Natural killer cell (primary cell): ENCODE data around the gene DIO1. TPM values are rescaled to one million over a fixed set of nuclear protein-coding genes. Genes with fewer than 3 reads are reported as not detected.

Experiments
- ATAC-seq, 3 donors: fragments of 150-1000 bp in 2 of 3; fragments of 200-7000 bp in 1 of 3; cut with Tn5 transposase; 1 replicate in 1 of 3; 2 replicates in 2 of 3; pipeline ENCODE4 v1.10.0; 2021; ENCODE audit warnings: mild to moderate bottlenecking in 2 of 3, moderate library complexity in 2 of 3
- DNase-seq, 2 donors: peaks; one replicate each; pipeline versions ENCODE4 v3.0.0 to v3.0.0-alpha.2; 2013 to 2021; ENCODE audit warnings: mixed read lengths in 1 of 2
- H3K27ac ChIP-seq: one replicate; pipeline ENCODE4 v1.5.1; 2013; ENCODE audit warnings: mild to moderate bottlenecking, low read length
- H3K27me3 ChIP-seq: one replicate; pipeline ENCODE4 v1.6.1; 2013; ENCODE audit warnings: low read length; ENCODE audit not compliant: control insufficient read depth, insufficient read depth
- H3K36me3 ChIP-seq: one replicate; pipeline ENCODE4 v1.6.1; 2013; ENCODE audit warnings: low read length; ENCODE audit not compliant: control insufficient read depth, insufficient read depth
- H3K4me1 ChIP-seq: one replicate; pipeline ENCODE4 v1.6.1; 2013; ENCODE audit warnings: low read length; ENCODE audit not compliant: control insufficient read depth, insufficient read depth
- H3K4me3 ChIP-seq: one replicate; pipeline ENCODE4 v1.5.1; 2013; ENCODE audit warnings: low read length
- H3K9me3 ChIP-seq: one replicate; pipeline ENCODE4 v1.6.1; 2013; ENCODE audit warnings: low read length; ENCODE audit not compliant: control insufficient read depth, insufficient read depth
- H3K27ac Mint-ChIP-seq, 2 donors: one replicate each; pipeline ENCODE4 v1.8.0; 2022; ENCODE audit warnings: mild to moderate bottlenecking in 2 of 2, mixed read lengths in 2 of 2, moderate library complexity in 1 of 2
- H3K27me3 Mint-ChIP-seq, 2 donors: one replicate each; pipeline ENCODE4 v1.8.0; 2022; ENCODE audit warnings: low read depth in 2 of 2, mixed read lengths in 2 of 2
- H3K36me3 Mint-ChIP-seq: one replicate; pipeline ENCODE4 v1.8.0; 2022; ENCODE audit warnings: mixed read lengths
- H3K4me1 Mint-ChIP-seq, 2 donors: one replicate each; pipeline ENCODE4 v1.8.0; 2022; ENCODE audit warnings: mixed read lengths in 2 of 2
- H3K4me3 Mint-ChIP-seq: one replicate; pipeline ENCODE4 v1.8.0; 2022; ENCODE audit warnings: mild to moderate bottlenecking, moderate library complexity, mixed read lengths
- H3K9me3 Mint-ChIP-seq, 2 donors: one replicate each; pipeline ENCODE4 v1.8.0; 2022; ENCODE audit warnings: mixed read lengths in 2 of 2
- WGBS: methylation state at CpG from one replicate; pipeline ENCODE4 v1.1.7; 2013; ENCODE audit warnings: missing lambda C conversion rate; ENCODE audit not compliant: insufficient coverage; 5-methylcytosine and 5-hydroxymethylcytosine counted together
- intact Hi-C: fragments of 100-400 bp; cut with micrococcal nuclease; formaldehyde crosslinking; loops from one replicate; pipeline ENCODE4 v1.14.2; 2022
- total RNA-seq, 4 donors: library from RNA; stranded (reverse); fragments of 120-200 nt in 1 of 4; gene quantifications; one replicate each; pipeline versions ENCODE4 v1.2.3 to v1.2.4, GENCODE V29; 2013 to 2022
- TF ChIP-seq, protein P1 (sequence below): fragments of 200-600 bp; IDR thresholded peaks from one replicate; pipeline ENCODE4 v1.8.0; 2022; ENCODE audit warnings: antibody characterized with exemption

The DIO1 gene
- total RNA-seq, 3 donors from 2014 or later (not counting 1 experiment from before 2014, with no cell fraction given), result not detected

DNA sequence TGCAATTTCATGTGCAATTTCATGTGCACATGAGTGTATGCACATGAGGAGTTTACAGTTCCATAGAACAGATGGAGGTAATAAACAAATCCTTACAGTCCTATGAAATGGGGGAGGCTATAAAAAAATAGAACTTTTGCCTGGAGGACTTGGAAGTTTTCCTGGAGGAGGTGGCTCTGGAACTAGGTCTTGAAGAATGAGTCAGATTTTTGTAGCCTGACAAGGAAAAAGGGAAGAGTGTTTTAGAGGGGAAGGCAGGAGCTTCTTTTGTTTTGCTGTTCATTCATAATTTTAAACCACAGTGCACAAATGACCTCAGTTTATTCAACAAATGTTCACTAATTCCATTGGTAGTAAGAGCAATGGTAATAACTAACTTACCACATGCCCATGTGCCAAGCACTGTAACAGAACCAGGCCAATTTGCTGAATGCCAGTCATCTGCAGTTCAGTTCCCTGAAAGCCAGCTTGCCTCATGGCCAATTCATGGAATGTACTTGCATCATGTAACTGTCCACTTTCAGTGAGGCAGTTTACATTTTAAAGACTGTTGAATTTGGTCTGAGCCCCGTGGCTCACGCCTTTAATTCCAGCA, 2.7 kb downstream of the DIO1 start:
- ATAC-seq (no peak), DNase-seq (no peak)
- H3K4me3 ChIP-seq, result no peak overlapping the region
- no peaks in the 10 kb centered on the region for H3K9me3 ChIP-seq
- TF ChIP-seq, protein P1, sequence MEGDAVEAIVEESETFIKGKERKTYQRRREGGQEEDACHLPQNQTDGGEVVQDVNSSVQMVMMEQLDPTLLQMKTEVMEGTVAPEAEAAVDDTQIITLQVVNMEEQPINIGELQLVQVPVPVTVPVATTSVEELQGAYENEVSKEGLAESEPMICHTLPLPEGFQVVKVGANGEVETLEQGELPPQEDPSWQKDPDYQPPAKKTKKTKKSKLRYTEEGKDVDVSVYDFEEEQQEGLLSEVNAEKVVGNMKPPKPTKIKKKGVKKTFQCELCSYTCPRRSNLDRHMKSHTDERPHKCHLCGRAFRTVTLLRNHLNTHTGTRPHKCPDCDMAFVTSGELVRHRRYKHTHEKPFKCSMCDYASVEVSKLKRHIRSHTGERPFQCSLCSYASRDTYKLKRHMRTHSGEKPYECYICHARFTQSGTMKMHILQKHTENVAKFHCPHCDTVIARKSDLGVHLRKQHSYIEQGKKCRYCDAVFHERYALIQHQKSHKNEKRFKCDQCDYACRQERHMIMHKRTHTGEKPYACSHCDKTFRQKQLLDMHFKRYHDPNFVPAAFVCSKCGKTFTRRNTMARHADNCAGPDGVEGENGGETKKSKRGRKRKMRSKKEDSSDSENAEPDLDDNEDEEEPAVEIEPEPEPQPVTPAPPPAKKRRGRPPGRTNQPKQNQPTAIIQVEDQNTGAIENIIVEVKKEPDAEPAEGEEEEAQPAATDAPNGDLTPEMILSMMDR, result no peak
- Mint-ChIP-seq H3K4me1 (peaks cover 0 to 4% of the 10 kb centered on the region in 2 donors), H3K27me3 (peaks cover 0 to 8% of the 10 kb centered on the region in 2 donors), H3K27ac (no peak overlapping the region), H3K9me3 (no peaks in the 10 kb centered on the region), H3K4me3 (no peak overlapping the region), H3K36me3 (no peaks in the 10 kb centered on the region)
- H3K36me3 ChIP-seq, result no peaks in the 10 kb centered on the region
- intact Hi-C loops, result no loop called here
- no peak overlapping the region for H3K27ac ChIP-seq
- H3K27me3 ChIP-seq, result no peaks in the 10 kb centered on the region
- no peaks in the 10 kb centered on the region for H3K4me1 ChIP-seq
- WGBS, result 90% methylated on average over 2 of the region's 2 CpGs

DNA sequence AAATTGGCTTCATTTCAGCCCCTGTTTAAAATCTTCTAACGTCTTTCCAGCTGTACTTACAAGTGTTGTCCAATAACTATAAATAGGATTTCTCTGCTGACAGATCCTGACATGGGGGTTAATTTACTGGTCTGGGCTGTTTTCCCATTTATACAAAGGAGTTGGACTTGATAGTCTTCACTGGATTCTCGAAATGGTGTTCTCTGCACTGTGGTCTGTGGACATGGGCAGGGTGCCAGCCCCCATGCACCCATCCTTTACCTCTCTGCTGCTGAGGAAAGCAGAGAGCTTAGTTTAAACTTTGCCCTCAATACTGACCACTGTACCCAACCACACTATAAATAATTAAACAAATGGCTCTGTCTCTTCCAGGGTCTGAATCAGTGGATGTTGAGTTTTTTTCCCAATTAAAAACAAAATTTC, 5.2 kb downstream of the DIO1 start:
- Histone ChIP-seq H3K27me3 (no peaks in the 10 kb centered on the region), H3K36me3 (no peaks in the 10 kb centered on the region), H3K4me3 (no peak overlapping the region), H3K9me3 (no peaks in the 10 kb centered on the region), H3K27ac (no peak overlapping the region), H3K4me1 (no peaks in the 10 kb centered on the region)
- intact Hi-C loops, result no loop called here
- WGBS, result 0% methylated on average over 1 of the region's 2 CpGs
- H3K36me3 Mint-ChIP-seq, result no peaks in the 10 kb centered on the region
- TF ChIP-seq, protein P1, result no peak
- H3K27me3 Mint-ChIP-seq, result peaks cover 0 to 6% of the 10 kb centered on the region in 2 donors
- H3K27ac Mint-ChIP-seq, result no peak overlapping the region
- no peak for DNase-seq
- H3K4me3 Mint-ChIP-seq, result no peak overlapping the region
- no peak for ATAC-seq
- H3K4me1 Mint-ChIP-seq, result no peaks in the 10 kb centered on the region
- H3K9me3 Mint-ChIP-seq, result no peaks in the 10 kb centered on the region

DNA sequence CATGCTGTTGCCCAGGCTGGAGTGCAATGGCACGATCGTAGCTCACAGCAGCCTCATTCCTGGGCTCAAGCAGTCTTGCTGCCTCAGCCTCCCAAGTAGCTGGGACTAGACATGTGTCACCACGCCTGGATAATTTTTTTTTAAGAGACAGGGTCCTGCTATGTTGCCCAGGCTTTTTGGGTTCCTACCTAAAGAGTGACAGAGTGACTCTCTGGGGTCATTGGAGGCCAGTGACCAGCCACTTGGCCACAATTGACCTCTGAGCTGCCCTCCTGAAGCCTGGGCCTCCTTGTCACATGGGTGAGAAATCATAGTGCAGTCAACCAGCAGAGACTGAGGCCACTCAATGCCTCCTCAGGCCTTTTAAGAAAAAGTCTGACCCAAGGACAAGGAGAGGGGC, 5.7 kb downstream of the DIO1 start:
- Histone ChIP-seq H3K27ac (no peak overlapping the region), H3K9me3 (no peaks in the 10 kb centered on the region), H3K4me1 (no peaks in the 10 kb centered on the region), H3K27me3 (no peaks in the 10 kb centered on the region), H3K4me3 (no peak overlapping the region), H3K36me3 (no peaks in the 10 kb centered on the region)
- H3K27ac Mint-ChIP-seq, result no peak overlapping the region
- H3K4me1 Mint-ChIP-seq, result no peaks in the 10 kb centered on the region
- TF ChIP-seq, protein P1, result no peak
- H3K27me3 Mint-ChIP-seq, result peaks cover 0 to 6% of the 10 kb centered on the region in 2 donors
- H3K9me3 Mint-ChIP-seq, result no peaks in the 10 kb centered on the region
- ATAC-seq, result no peak
- no peak overlapping the region for H3K4me3 Mint-ChIP-seq
- H3K36me3 Mint-ChIP-seq, result no peaks in the 10 kb centered on the region
- no peak for DNase-seq
- intact Hi-C loops, result no loop called here
- WGBS, result 91% methylated on average over 3 of the region's 3 CpGs
